ENCODE data around the gene TRAK1. TPM values are rescaled to one million over a fixed set of nuclear protein-coding genes. Genes with fewer than 3 reads are reported as not detected.

TRAK1 gene
- total RNA-seq, 4 donors from 2014 or later, result 25.9 to 41.6 (median 29.6) TPM

DNA sequence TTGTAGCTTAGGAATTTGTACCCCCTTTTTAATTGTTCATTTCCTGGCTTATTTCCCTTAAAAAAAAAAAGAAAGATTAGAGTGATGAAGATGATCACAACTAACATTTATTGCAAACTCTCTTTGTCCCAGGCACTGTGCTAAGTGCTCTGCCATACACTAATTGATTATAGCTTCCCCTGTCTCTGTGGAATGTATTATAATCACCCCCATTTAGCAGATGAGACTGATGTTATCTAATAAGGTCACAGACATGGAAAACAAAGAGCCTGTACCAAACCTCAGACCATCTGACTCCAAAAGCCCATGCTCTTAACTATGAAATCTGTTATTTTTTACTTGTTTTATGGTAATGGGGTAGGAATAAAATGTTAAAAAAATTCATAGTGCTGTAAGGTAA is 53.1 kb downstream of the TRAK1 start:
- TF ChIP-seq, protein P1, sequence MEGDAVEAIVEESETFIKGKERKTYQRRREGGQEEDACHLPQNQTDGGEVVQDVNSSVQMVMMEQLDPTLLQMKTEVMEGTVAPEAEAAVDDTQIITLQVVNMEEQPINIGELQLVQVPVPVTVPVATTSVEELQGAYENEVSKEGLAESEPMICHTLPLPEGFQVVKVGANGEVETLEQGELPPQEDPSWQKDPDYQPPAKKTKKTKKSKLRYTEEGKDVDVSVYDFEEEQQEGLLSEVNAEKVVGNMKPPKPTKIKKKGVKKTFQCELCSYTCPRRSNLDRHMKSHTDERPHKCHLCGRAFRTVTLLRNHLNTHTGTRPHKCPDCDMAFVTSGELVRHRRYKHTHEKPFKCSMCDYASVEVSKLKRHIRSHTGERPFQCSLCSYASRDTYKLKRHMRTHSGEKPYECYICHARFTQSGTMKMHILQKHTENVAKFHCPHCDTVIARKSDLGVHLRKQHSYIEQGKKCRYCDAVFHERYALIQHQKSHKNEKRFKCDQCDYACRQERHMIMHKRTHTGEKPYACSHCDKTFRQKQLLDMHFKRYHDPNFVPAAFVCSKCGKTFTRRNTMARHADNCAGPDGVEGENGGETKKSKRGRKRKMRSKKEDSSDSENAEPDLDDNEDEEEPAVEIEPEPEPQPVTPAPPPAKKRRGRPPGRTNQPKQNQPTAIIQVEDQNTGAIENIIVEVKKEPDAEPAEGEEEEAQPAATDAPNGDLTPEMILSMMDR (IDR thresholded peaks at IDR 0.05; ENCODE audit: low read depth), result no peak

DNA sequence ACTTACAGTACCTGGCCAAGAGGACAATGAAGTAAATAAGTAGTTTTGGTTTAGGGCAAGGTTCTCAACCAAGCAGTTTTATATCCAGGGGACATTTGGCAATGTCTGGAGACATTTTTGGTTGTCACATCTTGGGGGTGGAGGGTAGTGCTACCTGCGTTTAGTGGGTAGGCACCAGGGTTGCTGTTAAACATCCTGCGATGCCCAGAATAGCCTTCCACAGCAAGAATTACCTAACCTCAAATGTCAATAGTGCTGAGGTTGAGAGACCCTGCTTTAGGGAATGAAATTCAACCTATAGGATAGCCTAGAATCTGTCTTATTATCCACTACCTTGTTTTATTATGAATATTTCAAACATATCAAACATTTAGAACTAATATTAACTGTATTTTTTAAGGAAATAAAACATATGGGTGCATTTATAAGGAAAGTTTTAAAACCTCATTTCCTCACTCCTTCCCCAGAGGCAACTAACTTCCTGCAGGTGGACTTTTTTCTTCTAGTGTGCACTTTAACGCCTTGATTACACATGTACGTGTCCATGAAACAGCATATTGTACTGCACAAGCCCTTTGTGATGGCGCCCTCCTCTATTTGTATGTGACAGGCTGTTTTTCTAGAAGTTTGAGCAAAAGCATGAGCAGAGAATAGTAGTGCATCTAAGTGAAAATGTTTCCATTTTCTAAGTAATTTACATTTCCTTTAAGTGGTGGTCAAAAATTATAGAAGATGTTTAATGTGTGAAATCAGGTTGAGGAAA is 57.1 kb downstream of the TRAK1 start:
- TF ChIP-seq, protein P1 (IDR thresholded peaks at IDR 0.05; ENCODE audit: low read depth), result no peak

- TF ChIP-seq, protein P1 (IDR thresholded peaks at IDR 0.05; ENCODE audit: low read depth), result no peak
Observed at GRCh38 chr3:42148982-42149432, 57.9 kb downstream of the TRAK1 start.

DNA sequence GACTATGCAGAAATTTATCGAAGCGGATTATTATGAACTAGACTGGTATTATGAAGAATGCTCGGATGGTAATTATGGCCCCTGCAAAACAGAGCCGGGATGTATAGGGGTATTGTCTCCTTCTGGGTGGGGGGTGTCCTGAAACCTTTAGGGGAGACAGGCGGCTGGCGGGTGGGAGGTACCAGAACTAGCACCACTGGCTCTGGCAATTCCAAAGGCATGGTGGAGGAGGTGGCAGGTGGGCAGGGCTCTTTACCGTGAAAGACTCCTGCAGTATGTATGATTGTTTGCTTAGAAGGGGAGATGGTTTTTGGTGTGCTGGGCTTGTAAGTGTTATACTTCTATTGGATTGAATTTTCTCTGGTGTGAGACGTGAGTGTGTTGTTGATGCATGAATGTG is 58.4 kb downstream of the TRAK1 start:
- TF ChIP-seq, protein P1 (IDR thresholded peaks at IDR 0.05; ENCODE audit: low read depth), result no peak

- TF ChIP-seq, protein P1 (IDR thresholded peaks at IDR 0.05; ENCODE audit: low read depth), result no peak
Observed at GRCh38 chr3:42149975-42150374, 58.8 kb downstream of the TRAK1 start.

DNA sequence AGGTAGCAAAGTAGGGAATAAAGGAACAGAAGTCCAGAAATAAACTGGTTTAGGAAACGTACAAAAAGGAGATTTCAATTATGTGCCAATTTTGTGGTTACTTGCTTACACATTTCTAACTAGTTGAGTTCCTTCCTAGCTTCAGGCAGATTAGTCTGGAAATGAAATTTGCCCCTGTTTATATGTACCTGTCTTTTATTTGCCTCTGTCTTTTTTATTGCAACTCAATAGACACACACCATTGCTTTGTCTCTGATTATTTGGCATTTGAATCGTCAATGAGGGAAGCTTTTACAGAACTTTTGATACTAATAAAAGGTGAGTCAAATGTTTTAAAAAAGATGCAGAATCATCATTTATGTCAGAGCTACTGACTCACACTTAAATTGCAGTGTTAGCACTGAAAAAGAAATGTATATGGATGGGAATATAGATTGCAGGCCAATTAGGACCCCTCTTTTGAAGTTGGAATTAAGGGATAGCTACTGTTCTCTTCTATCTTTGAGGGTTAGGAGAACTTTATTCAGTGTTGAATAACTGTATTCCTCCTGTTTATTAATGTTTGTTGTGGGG is 60.5 kb downstream of the TRAK1 start:
- TF ChIP-seq, protein P1 (IDR thresholded peaks at IDR 0.05; ENCODE audit: low read depth), result no peak

DNA sequence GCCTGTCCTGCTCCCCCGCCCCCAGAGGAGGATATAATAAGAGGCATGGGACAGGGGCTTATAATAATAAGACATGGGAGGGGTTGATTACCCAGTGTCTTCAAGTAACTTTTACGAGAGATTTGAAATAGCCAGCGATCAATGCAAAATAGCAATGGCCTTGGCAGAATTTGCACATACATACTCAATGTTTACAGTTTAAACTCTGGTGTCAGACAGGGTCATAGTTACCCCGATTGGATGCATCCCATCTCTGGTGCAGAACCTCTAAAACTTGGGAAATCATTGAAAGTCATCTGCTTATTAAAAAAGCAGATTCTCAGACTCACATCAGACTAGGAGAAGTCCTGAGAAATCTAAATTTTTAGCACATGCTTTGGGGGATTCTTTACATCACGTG is 61.0 kb downstream of the TRAK1 start:
- TF ChIP-seq, protein P1 (IDR thresholded peaks at IDR 0.05; ENCODE audit: low read depth), result no peak
